Fibroblast of lung (primary cell): ENCODE data around the gene ABCA9. TPM values are rescaled to one million over a fixed set of nuclear protein-coding genes. Genes with fewer than 3 reads are reported as not detected.

Experiments
- DNase-seq, 2 donors: peaks; one replicate each; pipeline versions ENCODE4 v3.0.0 to v3.0.0-alpha.2; 2010; ENCODE audit warnings: low read depth in 2 of 2
- H2AFZ ChIP-seq: 2 replicates; pipeline ENCODE4 v1.5.1; 2012; ENCODE audit warnings: low read length, control low read depth, inconsistent platforms
- H3K27ac ChIP-seq: 2 replicates; pipeline ENCODE4 v1.5.1; 2011; ENCODE audit warnings: low read length, control low read depth; ENCODE audit not compliant: insufficient read depth
- H3K27me3 ChIP-seq: 2 replicates; pipeline ENCODE4 v1.5.1; 2011; ENCODE audit warnings: mild to moderate bottlenecking, low read length; ENCODE audit not compliant: control insufficient read depth, insufficient read depth
- H3K36me3 ChIP-seq: 2 replicates; pipeline ENCODE4 v1.5.1; 2011; ENCODE audit warnings: low read length; ENCODE audit not compliant: control insufficient read depth, insufficient read depth
- H3K4me1 ChIP-seq: 2 replicates; pipeline ENCODE4 v1.5.1; 2011; ENCODE audit warnings: low read length; ENCODE audit not compliant: control insufficient read depth, insufficient read depth; ENCODE audit errors: extremely low read depth
- H3K4me2 ChIP-seq: 2 replicates; pipeline ENCODE4 v1.5.1; 2011; ENCODE audit warnings: low read length, control low read depth; ENCODE audit not compliant: insufficient read depth; ENCODE audit errors: extremely low read depth
- H3K4me3 ChIP-seq, 4 experiments: fragments of 200-600 bp in 1 of 4; sonication (generic) in 1 of 4; replicated peaks in 1 of 4; 2 replicates each; pipeline ENCODE4 v1.5.1; 2011 to 2016; ENCODE audit warnings: low read length in 4 of 4, low read depth in 3 of 4, mild to moderate bottlenecking in 3 of 4, control low read depth in 2 of 4, inconsistent platforms in 1 of 4, mixed read lengths in 1 of 4; ENCODE audit not compliant: insufficient read depth in 1 of 4; ENCODE audit errors: control extremely low read depth in 1 of 4
- H3K79me2 ChIP-seq: 2 replicates; pipeline ENCODE4 v1.5.1; 2012; ENCODE audit warnings: mild to moderate bottlenecking, low read length, inconsistent platforms; ENCODE audit not compliant: control insufficient read depth, insufficient read depth
- H3K9ac ChIP-seq: 2 replicates; pipeline ENCODE4 v1.5.1; 2011; ENCODE audit warnings: mild to moderate bottlenecking, low read length, control low read depth; ENCODE audit not compliant: insufficient read depth
- H3K9me3 ChIP-seq: 2 replicates; pipeline ENCODE4 v1.5.1; 2012; ENCODE audit warnings: low read depth, low read length; ENCODE audit not compliant: control insufficient read depth, insufficient read depth
- H4K20me1 ChIP-seq: 2 replicates; pipeline ENCODE4 v1.5.1; 2011; ENCODE audit warnings: low read length; ENCODE audit not compliant: control insufficient read depth, insufficient read depth; ENCODE audit errors: extremely low read depth
- CTCF ChIP-seq, 2 donors: IDR thresholded peaks in 1 of 2; conservative IDR thresholded peaks in 1 of 2; 1 replicate in 1 of 2; 2 replicates in 1 of 2; pipeline ENCODE4 v1.5.1; 2011 to 2012; ENCODE audit warnings: low read length in 2 of 2, control low read depth in 1 of 2, inconsistent platforms in 1 of 2, low read depth in 1 of 2, mild to moderate bottlenecking in 1 of 2
- EZH2 ChIP-seq: IDR thresholded peaks from 2 replicates; pipeline ENCODE4 v1.5.1; 2012; ENCODE audit warnings: low read length, control low read depth, mild to moderate bottlenecking; ENCODE audit errors: missing control alignments
- polyA plus RNA-seq, 2 donors: library from polyadenylated mRNA; depleted of rRNA in 1 of 2; stranded (reverse) in 1 of 2; unstranded in 1 of 2; fragments of >200 nt; gene quantifications; 2 replicates each; pipeline ENCODE4 v1.2.1, GENCODE V29; 2011 to 2012; ENCODE audit warnings: missing spikeins in 1 of 2
- total RNA-seq: library from RNA; depleted of rRNA; stranded (reverse); fragments of >200 nt; gene quantifications from 2 replicates; pipeline ENCODE4 v1.2.1, GENCODE V29; 2014

Gene ABCA9
- total and polyA plus RNA-seq, 2 donors (not counting 1 experiment from before 2014, with no cell fraction given): 1.6 to 3.1 TPM

GRCh38 chr17:68973098-68973846 is 87.5 kb downstream of the ABCA9 start:
- no peak overlapping the region for H3K4me2 ChIP-seq
- DNase-seq: no peak
- TF ChIP-seq CTCF (conservative IDR thresholded peaks at IDR 0.05 in 1 of 2, IDR thresholded peaks at IDR 0.05 in 1 of 2; ENCODE audit: low read depth in 1 of 2, low read length in 2 of 2) (no peak), EZH2 (no peak)
- no peaks in the 10 kb centered on the region for H3K27me3 ChIP-seq
- H3K36me3 ChIP-seq: no peaks in the 10 kb centered on the region
- H3K79me2 ChIP-seq: no peaks in the 10 kb centered on the region
- H3K4me3 ChIP-seq: no peak overlapping the region
- no peaks in the 10 kb centered on the region for H3K9me3 ChIP-seq
- H3K9ac ChIP-seq: no peak overlapping the region
- no peak overlapping the region for H2AFZ ChIP-seq
- no peak overlapping the region for H3K27ac ChIP-seq
- no peaks in the 10 kb centered on the region for H3K4me1 ChIP-seq
- H4K20me1 ChIP-seq: no peaks in the 10 kb centered on the region

- Histone ChIP-seq H3K4me2 (no peak overlapping the region), H3K36me3 (no peaks in the 10 kb centered on the region), H3K79me2 (no peaks in the 10 kb centered on the region), H2AFZ (no peak overlapping the region), H3K4me3 (no peak overlapping the region), H3K27me3 (no peaks in the 10 kb centered on the region), H3K4me1 (no peaks in the 10 kb centered on the region), H3K27ac (no peak overlapping the region), H3K9ac (no peak overlapping the region), H3K9me3 (no peaks in the 10 kb centered on the region), H4K20me1 (no peaks in the 10 kb centered on the region)
- DNase-seq: peak; percentile 14 to 61
- peak; percentile 72 to 75 for TF ChIP-seq CTCF (conservative IDR thresholded peaks at IDR 0.05 in 1 of 2, IDR thresholded peaks at IDR 0.05 in 1 of 2; ENCODE audit: low read depth in 1 of 2, low read length in 2 of 2)
- no peak for TF ChIP-seq EZH2
These were observed 88.5 kb downstream of the ABCA9 start for GRCh38 chr17:68972119-68972704.

GRCh38 chr17:68969101-68969500 is 91.6 kb downstream of the ABCA9 start:
- Histone ChIP-seq H3K4me3 (no peak overlapping the region), H3K4me1 (no peaks in the 10 kb centered on the region), H3K9me3 (no peaks in the 10 kb centered on the region), H3K79me2 (no peaks in the 10 kb centered on the region), H3K9ac (no peak overlapping the region), H4K20me1 (no peaks in the 10 kb centered on the region), H3K4me2 (no peak overlapping the region), H2AFZ (peak overlapping the region; percentile 15), H3K27me3 (no peaks in the 10 kb centered on the region), H3K36me3 (no peaks in the 10 kb centered on the region), H3K27ac (no peak overlapping the region)
- TF ChIP-seq CTCF (conservative IDR thresholded peaks at IDR 0.05 in 1 of 2, IDR thresholded peaks at IDR 0.05 in 1 of 2; ENCODE audit: low read depth in 1 of 2, low read length in 2 of 2): no peak
- no peak for TF ChIP-seq EZH2
- DNase-seq: no peak
